ENCODE measurements around the gene PGA4. TPM values are rescaled to one million over a fixed set of nuclear protein-coding genes. Genes with fewer than 3 reads are reported as not detected.

The PGA4 gene
- total RNA-seq, 1 experiment from 2014 or later: not detected

DNA sequence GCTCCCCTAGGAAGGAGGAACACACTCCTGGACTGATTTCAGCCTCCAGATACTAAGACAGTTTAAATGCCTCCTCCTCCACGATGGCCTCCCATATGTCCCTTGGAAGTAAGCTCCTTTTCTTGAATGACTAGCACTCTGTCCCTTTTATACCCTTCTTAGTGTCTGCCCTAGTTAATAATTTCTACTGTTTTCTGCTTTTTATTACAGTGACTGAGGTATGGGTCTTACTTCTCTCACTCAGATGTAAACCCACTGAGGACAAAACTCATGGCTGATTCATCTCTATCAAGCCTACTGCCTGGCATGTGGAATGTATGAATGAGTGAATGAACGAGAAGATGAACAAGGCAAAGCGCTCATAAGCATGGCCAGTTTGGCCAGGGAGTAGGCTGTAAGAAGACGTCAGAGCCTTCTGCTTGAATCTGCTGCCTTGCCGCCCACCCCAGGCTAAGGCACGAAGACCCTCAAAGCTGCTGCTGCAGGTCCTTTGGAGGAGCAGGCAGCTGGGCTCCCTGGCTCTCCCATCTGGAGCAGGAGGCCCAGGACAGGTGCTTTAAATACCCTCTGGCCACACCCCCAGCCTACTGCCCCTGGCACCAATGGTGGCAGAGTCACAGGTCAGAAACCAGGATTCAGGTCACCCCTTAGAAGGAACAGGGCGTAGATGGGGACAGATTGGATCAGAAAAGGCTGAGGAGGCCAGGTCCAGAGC is 27.0 kb upstream of the PGA4 start:
- Histone ChIP-seq H3K27ac (ENCODE audit: low read depth, low read length, poor library complexity, severe bottlenecking) (no peak overlapping the region), H3K27me3 (replicated peaks; ENCODE audit: insufficient read depth, low read depth, low read length, poor library complexity) (peaks cover 13% of the 10 kb centered on the region), H3K36me3 (ENCODE audit: insufficient read depth, low read length, poor library complexity, severe bottlenecking) (no peaks in the 10 kb centered on the region), H3K9me3 (ENCODE audit: low read depth, low read length, poor library complexity, severe bottlenecking) (no peaks in the 10 kb centered on the region), H3K4me1 (ENCODE audit: insufficient read depth, low read length, poor library complexity, severe bottlenecking) (no peaks in the 10 kb centered on the region), H3K4me3 (ENCODE audit: low read depth, low read length, poor library complexity, severe bottlenecking) (no peak overlapping the region)
- DNase-seq (ENCODE audit: low spot score): no peak
- ChIA-PET CTCF (no interaction called here), POLR2A (ENCODE audit: low non-redundant PET) (no interaction called here)
- TF ChIP-seq, protein P1, sequence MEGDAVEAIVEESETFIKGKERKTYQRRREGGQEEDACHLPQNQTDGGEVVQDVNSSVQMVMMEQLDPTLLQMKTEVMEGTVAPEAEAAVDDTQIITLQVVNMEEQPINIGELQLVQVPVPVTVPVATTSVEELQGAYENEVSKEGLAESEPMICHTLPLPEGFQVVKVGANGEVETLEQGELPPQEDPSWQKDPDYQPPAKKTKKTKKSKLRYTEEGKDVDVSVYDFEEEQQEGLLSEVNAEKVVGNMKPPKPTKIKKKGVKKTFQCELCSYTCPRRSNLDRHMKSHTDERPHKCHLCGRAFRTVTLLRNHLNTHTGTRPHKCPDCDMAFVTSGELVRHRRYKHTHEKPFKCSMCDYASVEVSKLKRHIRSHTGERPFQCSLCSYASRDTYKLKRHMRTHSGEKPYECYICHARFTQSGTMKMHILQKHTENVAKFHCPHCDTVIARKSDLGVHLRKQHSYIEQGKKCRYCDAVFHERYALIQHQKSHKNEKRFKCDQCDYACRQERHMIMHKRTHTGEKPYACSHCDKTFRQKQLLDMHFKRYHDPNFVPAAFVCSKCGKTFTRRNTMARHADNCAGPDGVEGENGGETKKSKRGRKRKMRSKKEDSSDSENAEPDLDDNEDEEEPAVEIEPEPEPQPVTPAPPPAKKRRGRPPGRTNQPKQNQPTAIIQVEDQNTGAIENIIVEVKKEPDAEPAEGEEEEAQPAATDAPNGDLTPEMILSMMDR (conservative IDR thresholded peaks at IDR 0.05; ENCODE audit: low read depth, low read length): no peak
- TF ChIP-seq EZH2 (IDR thresholded peaks at IDR 0.05; ENCODE audit: borderline replicate concordance, low read depth, low read length, poor library complexity, severe bottlenecking): no peak
- no TSS peak for BruUV-seq (replicated peaks)
- intact Hi-C loops (cut with micrococcal nuclease; ENCODE audit: unreplicated experiment): no loop called here

DNA sequence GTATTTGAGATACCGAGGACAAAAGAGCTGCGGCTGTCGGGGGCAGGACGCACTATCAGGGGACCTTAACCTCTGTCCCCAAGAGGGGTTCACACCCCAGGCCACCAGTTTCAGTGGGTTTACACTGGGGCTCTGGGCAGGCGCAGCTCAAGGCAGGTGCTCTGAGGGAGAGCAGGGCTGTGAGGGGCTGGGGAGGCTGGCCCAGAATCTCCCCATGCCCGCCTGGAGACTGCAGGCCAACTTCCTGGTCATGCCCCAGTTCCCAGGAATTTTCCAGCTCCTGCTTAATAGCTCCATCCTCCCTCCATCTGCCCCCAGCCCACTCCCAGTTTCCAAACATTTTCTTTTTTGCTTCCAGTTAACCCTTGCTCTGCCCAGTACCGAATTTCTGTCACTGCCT is 26.4 kb upstream of the PGA4 start:
- CTCF ChIA-PET: no interaction called here
- TF ChIP-seq EZH2 (IDR thresholded peaks at IDR 0.05; ENCODE audit: borderline replicate concordance, low read depth, low read length, poor library complexity, severe bottlenecking): no peak
- TF ChIP-seq, protein P1 (conservative IDR thresholded peaks at IDR 0.05; ENCODE audit: low read depth, low read length): no peak
- Histone ChIP-seq H3K4me3 (ENCODE audit: low read depth, low read length, poor library complexity, severe bottlenecking) (no peak overlapping the region), H3K9me3 (ENCODE audit: low read depth, low read length, poor library complexity, severe bottlenecking) (no peaks in the 10 kb centered on the region), H3K4me1 (ENCODE audit: insufficient read depth, low read length, poor library complexity, severe bottlenecking) (no peaks in the 10 kb centered on the region), H3K27ac (ENCODE audit: low read depth, low read length, poor library complexity, severe bottlenecking) (no peak overlapping the region), H3K36me3 (ENCODE audit: insufficient read depth, low read length, poor library complexity, severe bottlenecking) (no peaks in the 10 kb centered on the region), H3K27me3 (replicated peaks; ENCODE audit: insufficient read depth, low read depth, low read length, poor library complexity) (peaks cover 13% of the 10 kb centered on the region)
- POLR2A ChIA-PET (ENCODE audit: low non-redundant PET): no interaction called here
- BruUV-seq (replicated peaks): no TSS peak
- intact Hi-C loops (cut with micrococcal nuclease; ENCODE audit: unreplicated experiment): no loop called here
- DNase-seq (ENCODE audit: low spot score): no peak

DNA sequence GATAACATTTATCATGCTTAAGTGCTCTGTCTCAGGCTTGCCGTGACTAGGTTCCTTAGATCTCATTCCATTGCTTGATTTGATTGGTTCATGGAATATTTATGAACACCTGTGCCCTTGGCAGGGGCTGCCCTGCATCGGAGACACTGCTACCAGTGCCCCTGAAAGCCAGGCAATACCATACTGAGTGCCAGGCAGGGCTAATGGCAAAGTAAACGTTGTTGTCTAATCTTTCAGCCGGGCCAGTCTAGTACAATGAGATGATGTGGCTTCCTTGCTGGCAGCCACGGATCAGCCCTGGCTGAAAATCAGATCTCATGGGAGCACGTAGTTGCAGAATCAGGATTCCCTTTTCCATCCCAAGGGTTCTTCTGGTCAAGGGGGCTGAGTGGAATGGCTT is 23.8 kb upstream of the PGA4 start:
- ChIA-PET CTCF (no interaction called here), POLR2A (ENCODE audit: low non-redundant PET) (no interaction called here)
- TF ChIP-seq, protein P1 (conservative IDR thresholded peaks at IDR 0.05; ENCODE audit: low read depth, low read length): no peak
- TF ChIP-seq EZH2 (IDR thresholded peaks at IDR 0.05; ENCODE audit: borderline replicate concordance, low read depth, low read length, poor library complexity, severe bottlenecking): no peak
- Histone ChIP-seq H3K27me3 (replicated peaks; ENCODE audit: insufficient read depth, low read depth, low read length, poor library complexity) (peaks cover 24% of the 10 kb centered on the region), H3K36me3 (ENCODE audit: insufficient read depth, low read length, poor library complexity, severe bottlenecking) (no peaks in the 10 kb centered on the region), H3K9me3 (ENCODE audit: low read depth, low read length, poor library complexity, severe bottlenecking) (no peaks in the 10 kb centered on the region), H3K4me3 (ENCODE audit: low read depth, low read length, poor library complexity, severe bottlenecking) (no peak overlapping the region), H3K4me1 (ENCODE audit: insufficient read depth, low read length, poor library complexity, severe bottlenecking) (no peaks in the 10 kb centered on the region), H3K27ac (ENCODE audit: low read depth, low read length, poor library complexity, severe bottlenecking) (no peak overlapping the region)
- BruUV-seq (replicated peaks): no TSS peak
- intact Hi-C loops (cut with micrococcal nuclease; ENCODE audit: unreplicated experiment): no loop called here
- DNase-seq (ENCODE audit: low spot score): no peak

Measured in A673 (cell line).